ENCODE data around the gene MFF.

The MFF gene, protein sequence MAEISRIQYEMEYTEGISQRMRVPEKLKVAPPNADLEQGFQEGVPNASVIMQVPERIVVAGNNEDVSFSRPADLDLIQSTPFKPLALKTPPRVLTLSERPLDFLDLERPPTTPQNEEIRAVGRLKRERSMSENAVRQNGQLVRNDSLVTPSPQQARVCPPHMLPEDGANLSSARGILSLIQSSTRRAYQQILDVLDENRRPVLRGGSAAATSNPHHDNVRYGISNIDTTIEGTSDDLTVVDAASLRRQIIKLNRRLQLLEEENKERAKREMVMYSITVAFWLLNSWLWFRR

DNA sequence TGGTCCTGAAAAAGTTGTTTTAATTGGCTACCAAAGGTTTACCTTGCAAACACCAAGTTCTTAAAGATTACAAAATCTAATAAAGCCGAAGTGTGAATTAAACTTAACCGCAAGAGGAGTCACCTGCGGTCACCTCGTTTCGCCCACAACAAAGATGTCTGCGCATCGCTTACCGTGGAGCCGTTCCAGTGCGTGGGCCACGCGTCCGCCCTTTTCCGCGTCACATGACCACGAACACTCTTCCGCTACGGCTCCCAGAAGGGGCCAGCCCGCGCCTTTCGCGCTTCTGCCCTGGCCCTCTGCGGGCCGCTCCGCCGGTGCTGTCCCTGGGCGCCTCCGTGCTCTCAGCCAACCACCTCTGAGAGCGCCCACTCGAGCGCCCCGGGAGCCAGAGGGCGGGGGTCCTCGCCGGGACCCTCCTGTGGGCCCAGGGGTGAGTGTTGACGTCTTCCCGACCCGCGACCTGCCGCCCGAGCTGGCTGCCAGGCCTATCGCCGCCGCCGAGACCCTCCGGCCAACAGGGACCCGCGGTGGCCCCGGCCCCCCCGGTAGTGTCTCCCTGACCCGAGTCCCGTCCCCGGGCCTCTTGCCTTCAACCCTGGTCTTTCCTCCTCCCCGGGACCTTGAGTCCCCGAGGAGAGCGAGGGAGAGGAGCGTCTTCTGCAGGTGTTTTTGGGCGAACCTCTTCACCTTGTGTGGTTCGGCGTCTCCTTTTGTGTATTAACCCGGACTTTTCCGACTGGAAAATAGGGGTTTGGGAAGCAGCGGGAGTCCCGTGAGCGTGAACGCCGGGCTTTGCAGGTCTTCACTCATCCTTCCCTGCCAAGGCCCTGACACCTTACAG is at the start of gene MFF:
TSS of gene MFF (plus strand) at position 257 of the 844 bp plus-strand sequence. CDS start 5,415 bp downstream, outside the sequence.
- DNase-seq (ENCODE audit: low spot score): peak; percentile 91

DNA sequence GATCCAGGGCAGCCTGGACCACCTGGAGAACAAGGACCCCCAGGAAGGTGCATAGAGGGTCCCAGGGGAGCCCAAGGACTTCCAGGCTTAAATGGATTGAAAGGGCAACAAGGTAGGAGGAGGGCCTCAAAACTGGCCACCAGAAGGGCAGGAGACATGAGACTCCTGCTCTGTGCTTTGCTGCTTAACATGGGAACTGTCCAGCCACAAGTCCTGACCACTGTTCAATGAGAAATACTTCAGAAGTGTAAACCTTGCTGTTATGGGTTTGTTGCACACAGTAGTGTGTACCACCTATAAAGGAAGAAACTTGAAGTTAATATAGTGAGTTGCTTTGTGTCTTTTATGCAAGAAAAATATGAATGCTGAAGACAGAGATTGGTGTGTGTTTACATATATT is 44.2 kb upstream of the MFF start:
- DNase-seq (ENCODE audit: low spot score): no peak

DNA sequence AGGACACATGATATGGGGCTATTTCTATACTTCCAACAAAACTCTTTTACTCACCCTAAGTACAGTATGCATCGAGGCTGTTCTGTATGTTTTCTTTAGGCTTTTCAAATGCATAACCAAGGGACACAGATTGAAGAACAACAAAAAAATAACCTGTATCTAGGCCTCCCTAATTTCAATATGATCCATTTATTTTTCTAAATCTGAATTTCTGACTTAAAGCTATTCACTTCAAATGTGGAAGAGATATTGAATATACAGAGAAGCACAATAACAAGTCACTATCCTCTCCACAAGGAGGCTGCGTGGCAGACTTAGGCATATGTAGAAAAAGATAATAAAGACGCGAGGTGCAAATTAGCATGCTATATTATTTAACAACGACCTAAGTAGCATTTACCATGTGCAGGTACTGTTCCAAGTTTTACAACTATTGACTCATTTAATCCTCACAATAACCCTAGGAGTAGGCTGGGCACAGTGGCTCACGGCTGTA is 39.3 kb upstream of the MFF start:
- DNase-seq (ENCODE audit: low spot score): no peak

DNA sequence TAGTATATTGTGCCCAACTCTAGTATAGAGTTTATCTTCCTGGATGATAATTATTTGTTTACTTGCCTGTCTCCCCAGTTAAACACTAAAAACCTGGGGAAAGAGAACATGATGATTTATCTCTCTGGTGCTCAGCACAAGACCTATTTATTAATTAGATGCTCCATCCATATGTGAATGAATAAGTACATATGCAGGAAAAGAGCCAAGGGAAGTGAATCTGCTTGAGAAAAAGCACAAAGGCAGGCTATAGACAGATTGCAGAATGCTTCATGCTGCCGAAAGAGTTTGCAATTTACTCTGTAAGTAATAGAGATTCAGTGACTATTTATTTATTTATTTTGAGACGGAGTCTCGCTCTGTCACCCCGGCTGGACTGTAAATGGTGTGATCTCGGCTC is 37.3 kb upstream of the MFF start:
- DNase-seq (ENCODE audit: low spot score): no peak

DNA sequence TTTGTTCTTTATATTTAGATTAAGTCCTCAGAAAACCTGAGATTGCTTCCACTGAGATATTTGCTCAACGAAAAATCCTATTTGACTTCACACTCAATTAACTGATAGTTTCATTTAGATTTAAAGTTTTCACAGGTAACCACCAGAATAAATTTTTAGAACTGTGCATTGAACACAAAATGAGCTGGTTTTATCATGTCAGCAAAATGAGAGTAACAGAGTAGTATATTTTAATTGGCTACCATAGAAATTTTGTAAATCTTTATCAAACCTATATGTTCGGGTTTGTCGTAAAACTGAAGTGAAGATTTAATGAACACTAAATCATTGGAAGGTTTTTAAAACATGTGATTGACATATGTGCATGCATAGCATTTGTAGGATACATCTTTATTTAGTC is 32.7 kb upstream of the MFF start:
- DNase-seq (ENCODE audit: low spot score): no peak

DNA sequence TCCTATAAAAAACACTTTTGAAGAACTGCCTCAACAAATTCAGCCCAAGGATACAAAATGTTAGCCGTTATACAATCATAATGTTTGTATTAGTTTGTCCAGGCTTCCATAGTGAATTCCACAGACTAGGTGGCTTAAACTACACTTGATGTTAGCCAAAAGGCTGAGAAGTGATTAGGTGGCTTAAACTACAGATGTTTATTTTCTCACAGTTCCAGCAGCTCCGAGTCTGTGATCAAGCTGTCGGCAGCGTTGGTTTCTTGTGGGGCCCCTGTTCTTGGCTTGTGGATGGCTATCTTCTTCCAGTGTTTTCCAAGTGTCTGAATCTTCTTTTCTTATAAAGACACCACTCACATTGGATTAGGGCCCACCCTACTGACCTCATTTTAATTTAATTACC is 31.5 kb upstream of the MFF start:
- DNase-seq (ENCODE audit: low spot score): no peak

DNA sequence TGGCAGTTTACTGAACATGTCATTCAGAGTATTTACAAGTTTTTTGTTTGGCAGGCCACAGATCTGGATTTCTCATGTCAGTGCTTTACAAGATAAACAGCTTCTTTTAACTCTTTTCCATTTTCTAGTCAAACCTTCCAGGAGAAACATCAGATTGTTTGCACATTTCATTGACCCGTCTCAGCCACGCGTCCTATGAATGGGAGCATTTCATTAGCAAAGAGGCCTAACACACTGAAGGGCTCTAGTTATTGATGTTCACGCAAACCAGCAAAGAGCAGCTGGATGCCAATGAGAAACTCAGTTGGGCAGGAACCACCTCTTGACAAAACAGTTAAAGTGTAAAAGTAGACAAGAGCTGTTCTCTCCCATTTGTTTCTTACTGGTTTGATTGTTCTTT is 29.2 kb upstream of the MFF start:
- no peak for DNase-seq (ENCODE audit: low spot score)

DNA sequence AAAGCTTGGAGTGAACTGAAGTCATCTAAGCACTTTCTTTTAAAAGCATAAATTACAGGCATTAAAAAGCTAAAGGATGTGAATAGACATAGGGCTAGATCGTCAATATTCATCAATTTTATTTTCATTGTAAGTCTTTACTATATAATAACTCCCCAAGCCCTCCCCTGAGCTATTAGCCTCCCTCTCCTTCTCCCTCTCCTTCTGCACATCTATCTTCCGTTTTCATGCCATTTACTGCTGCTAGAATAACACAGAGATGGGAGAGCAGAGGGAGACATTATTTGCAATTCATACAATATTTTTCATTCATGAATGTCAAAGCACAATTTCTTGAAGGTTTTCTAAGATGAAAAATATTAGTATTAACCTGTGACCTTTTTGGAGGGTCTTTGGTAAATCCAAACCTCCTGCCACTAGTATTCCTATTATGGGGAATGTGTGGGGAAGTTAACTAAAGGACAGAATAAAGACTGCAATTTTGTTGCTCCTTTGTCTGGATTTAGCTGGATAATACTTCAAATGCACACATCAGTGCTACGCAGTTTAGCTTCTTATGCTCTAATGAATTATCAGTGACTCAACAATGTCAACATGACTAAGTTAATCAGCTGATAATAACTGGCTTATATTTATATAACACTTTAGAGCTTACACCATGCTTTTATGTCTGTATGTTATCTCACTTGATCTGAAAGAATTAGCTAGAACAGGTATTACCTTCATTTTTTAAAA is 28.2 kb upstream of the MFF start:
- DNase-seq (ENCODE audit: low spot score): no peak

DNA sequence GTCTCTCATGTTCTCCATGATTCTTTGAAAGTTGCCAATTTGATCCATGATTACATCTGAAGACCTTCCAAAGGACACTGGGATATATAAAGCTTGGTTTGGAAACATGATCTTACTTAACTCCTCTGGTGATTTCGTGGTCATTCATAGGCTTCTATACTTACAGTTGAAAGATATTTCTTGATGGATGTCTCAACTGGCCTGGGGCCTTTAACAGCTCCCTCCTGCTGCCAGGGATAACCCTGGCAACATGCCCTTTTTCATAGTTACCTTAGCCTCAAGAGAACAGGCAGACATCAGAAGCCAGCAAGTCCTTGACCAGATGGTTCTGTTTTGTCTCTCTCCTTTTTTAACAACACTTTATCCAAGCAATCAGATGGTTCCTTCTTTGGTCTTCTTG is 23.5 kb upstream of the MFF start:
- no peak for DNase-seq (ENCODE audit: low spot score)

DNA sequence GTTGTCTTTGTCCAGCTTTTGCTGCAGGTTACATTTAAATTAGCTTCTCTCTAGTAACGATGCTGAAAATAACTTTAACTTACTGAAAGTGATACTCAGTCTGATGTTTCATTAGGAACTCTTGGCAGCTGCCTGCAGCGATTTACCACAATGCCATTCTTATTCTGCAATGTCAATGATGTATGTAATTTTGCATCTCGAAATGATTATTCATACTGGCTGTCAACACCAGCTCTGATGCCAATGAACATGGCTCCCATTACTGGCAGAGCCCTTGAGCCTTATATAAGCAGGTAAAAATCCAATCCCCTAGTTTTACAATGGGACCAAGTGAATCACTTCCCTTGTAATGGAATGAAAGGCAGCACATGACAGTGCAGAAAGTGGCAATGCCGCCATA is 16.3 kb upstream of the MFF start:
- no peak for DNase-seq (ENCODE audit: low spot score)

DNA sequence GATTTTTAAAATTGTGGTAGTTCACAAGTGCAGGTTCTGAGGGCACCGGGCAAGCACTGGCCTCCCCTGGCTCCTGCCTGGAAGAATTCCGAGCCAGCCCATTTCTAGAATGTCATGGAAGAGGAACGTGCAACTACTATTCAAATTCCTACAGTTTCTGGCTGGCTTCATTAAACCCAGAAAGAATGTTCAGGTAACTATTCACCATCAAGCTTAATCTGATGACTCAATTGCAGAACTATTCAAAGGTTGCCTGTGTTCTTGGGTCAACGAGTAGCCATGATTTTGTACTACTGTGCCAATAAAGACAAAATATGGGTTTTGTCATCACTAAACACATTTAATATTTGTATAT is 14.3 kb upstream of the MFF start:
- no peak for DNase-seq (ENCODE audit: low spot score)

DNA sequence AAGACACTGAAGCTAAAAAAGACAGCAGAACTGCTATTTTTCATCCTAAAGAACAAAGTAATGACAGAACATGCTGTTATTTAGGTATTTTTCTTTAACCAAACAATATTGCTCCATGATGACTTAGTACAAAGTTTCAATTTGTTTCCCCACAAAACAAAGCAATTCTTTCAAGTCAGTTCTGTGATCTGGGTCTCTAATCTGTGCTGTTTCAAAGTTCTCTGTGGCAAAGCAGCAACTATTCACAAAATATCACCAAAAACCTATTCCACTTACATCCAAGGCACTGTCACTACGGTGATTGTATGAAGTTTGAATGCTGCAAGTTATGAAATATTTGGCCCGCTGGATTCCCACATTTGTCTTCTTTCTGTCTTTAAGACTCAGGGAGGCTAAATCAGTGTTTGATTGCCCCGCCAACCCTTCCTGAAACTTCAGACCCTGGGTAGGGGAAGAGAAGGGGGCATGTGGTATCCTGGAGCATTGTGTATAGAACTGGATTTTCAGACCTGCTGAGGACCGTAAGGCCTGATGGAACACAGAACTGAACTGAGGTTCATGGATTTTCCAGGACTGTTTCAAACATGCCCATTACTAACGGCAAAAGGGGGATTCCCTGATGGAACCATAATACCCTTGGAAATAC is 13.1 kb upstream of the MFF start:
- no peak for DNase-seq (ENCODE audit: low spot score)

DNA sequence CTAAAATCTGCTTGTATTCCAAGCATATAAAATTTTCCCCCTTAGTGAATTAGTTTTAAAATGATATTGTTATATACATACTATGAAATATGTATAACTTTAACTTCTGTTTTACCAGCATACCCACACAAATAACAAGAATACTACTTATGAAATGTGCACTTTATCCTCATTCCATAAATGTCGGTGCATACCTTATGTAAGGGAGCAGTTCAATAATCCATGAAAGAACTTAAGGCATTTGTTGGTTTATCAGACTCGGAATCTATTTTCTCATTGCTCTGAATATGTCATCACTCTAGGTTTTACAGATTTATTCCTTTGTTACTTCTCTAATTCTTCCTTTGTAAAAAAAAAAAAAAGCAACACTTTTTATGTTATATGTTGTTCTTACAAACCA is 12.5 kb upstream of the MFF start:
- DNase-seq (ENCODE audit: low spot score): no peak

DNA sequence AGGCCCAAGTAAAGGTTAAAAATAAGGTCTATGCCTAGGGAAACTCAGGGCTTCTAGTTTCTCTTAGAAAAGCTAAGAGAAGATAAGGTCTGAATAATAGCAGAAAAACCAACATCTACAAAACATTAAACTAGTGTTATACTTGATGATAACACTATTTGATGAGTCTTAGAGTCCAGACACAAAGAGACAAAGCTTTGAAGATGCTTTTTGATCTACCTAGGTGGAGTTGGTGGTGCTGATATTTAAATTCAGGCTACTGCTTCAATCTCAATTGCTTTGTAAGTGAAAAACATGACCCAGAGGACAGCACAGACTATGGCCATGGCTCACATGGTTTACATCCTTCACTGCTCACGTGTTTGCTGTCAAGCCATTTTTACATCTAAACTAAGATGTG is 11.7 kb upstream of the MFF start:
- DNase-seq (ENCODE audit: low spot score): no peak

DNA sequence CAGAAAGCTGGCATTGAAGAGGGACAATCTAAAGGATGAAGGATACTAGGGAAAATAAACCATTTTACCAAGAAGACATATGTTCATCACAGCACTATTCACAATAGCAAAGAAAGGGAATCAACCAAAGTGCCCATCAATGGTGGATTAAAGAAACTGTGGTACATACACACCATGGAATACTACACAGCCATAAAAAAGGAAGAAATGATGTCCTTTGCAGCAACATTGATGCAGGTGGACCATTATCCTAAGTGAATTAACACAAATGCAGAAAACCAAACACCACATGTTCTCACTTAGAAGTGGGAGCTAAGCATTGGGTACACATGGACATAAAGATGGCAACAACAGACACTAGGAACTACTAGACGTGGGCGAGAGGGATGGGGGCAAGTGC is 7.2 kb upstream of the MFF start:
- DNase-seq (ENCODE audit: low spot score): no peak

DNA sequence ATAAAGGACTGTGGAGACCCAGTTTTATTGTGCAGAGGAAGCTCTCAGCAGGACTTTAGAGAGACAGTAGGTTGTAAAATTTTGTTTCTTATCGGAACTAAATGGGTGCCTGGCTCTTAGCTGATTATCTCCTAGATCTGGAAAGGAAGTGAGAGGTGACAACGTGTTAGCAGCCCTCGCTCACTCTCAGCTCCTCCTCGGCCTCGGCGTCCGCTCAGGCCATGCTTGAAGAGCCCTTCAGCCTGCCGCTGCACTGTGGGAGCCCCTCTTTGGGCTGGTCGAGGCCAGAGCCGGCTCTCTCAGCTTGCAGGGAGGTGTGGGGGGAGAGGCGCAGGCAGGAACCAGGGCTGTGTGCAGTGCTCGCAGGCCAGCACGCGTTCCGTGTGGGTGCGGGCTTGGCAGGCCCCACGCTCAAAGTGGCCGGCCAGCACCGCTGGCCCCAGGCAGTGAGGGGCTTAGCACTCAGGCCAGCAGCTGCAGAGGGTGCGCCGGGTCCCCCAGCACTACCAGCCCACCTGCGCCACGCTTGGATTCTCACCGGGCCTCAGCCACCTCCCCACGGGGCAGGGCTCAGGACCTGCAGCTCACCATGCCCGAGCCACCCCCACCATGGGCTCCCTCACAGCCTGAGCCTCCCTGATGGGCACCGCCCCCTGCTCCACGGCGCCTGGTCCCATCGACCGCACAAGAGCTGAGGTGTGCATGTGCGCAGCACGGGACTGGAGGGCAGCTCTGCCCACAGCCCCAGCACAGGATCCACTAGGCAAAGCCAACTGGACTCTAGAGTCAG is 4.6 kb upstream of the MFF start:
- DNase-seq (ENCODE audit: low spot score): no peak

DNA sequence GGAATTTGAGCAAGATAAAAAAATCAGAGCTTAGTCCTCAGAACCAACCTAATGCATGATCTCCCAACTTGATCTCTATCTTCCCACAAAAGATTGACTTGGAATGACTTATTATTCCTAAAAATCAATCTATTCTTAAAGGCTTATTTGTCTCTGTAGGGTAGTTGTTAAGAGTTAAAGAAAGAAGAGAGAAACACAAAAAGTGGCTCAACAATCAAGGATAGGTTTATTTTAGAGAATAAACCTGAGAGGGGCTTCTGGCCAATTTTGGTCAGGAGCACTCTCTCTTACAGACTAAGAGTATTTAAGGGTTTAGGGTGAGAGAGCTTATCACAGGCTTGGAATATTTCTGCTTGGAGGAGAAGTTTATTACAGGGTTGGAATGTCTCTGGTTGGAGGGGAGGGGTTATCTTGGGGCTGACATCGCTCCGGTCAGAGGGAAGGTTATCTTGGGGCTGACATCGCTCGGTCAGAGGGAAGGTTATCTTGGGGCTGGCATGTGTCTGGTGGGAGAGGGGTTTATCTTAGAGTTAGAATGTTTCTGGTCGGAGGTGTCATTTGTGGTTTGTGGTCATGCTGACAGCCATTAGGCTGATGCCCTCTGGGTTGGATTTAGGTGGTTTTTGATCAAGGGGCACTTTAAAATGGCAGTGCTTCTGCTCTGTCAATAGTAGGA is 2.4 kb upstream of the MFF start:
- no peak for DNase-seq (ENCODE audit: low spot score)

DNA sequence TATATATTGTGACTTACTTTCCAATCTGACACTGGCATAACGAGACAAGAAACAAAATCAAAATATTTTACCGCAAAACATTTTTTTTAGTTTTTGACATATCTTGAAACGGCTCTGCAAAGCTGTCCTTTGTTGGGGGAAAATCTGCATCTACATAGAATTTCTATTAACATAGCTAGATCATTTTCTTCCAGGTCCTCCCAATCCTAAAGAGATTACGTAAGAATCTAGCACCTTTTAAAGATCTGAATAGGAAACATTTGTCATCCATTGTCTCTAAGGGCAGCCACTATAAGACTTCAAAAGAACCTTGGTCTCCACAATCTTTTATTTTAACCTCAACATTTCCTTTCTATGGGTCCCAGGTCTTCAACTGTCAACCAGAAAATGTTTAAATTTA is 1.2 kb upstream of the MFF start:
- DNase-seq (ENCODE audit: low spot score): no peak

DNA sequence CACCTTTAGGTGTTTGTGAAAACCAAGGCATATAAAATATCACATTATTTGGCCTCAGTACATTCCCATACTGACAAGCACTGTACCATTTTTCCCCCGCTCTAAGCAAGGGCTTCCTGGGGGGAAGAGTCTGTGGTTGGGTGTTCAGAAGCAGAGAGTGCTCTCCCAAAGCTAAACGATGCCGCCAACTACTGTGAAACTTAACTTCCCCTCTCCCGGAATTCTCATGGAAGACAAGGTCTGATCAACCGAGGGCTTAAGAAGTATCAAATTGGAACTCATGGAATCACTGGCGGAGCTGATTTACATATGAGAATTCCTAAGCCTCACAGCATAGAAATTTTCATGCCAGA is 433 bp upstream of the MFF start:
- DNase-seq (ENCODE audit: low spot score): no peak

DNA sequence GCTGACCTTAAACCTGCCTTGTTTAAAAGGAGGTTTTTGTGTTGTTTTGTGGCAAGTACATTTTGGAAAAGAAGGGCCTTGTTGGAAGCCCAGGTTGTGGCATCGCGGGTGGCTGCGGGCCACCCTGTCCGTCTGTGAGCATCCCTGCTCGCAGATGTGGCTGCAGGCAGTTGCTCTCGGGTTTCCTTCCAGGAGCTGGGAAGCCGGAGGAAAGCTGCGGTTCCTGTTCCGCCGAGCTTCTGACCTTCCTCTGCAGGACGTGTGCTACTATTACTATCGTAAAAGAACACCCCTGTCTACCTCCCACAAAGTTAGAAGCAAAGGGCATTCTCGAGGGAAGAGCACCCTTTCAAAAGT is 766 bp downstream of the MFF start:
- peak; percentile 37 for DNase-seq (ENCODE audit: low spot score)

DNA sequence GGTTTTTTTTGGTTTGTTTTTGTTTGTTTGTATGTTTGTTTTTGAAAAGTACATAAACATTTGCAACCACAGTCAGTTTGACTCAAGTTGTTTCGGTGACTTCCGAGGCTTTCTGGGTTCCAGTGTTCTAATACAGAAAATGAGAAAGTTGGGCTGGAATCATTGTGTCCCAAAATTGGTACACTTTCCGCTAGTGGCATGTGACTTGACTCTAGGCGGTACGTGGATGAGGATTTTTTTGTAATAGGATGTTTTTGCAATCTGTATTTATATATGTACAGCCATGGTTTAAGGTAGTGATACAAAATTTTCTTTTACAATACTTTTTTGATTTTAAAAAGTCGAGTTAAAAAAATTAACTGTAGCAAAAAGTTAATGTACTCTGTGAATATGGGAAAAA is 1.7 kb downstream of the MFF start:
- DNase-seq (ENCODE audit: low spot score): no peak
